ENCODE results near the gene IGFBP5. TPM values are rescaled to one million over a fixed set of nuclear protein-coding genes. Genes with fewer than 3 reads are reported as not detected.

IGFBP5 gene
- total and polyA plus RNA-seq, 9 of the 15 experiments (the other 6 are each of a cell fraction or from before 2014, with no cell fraction given), result 0.01 to 1.9 (median 0.03) TPM; not detected in 6

DNA sequence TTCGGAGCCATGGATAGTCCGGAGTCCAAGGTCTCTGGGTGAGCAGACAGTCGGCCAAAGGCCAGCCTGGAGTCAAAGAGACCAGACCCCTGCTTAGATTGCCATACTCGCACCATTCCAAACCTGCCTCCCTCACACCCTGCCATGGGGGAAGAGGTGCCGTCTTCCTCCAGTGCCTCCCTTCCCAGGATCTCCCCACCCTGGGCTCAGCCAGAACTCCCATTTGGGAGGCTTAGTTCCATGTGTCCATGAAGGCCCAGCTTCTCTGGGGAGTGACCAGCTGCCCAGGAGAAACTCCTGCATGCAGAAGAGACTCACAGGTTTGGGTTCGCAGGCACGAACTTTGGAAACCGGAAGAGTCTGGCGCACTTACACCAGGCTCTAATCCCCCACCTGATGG, 21.7 kb downstream of the IGFBP5 start (continued):
- TF ChIP-seq, protein P1, sequence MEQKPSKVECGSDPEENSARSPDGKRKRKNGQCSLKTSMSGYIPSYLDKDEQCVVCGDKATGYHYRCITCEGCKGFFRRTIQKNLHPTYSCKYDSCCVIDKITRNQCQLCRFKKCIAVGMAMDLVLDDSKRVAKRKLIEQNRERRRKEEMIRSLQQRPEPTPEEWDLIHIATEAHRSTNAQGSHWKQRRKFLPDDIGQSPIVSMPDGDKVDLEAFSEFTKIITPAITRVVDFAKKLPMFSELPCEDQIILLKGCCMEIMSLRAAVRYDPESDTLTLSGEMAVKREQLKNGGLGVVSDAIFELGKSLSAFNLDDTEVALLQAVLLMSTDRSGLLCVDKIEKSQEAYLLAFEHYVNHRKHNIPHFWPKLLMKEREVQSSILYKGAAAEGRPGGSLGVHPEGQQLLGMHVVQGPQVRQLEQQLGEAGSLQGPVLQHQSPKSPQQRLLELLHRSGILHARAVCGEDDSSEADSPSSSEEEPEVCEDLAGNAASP (IDR thresholded peaks at IDR 0.05), result no peak
- TF ChIP-seq, protein P2, sequence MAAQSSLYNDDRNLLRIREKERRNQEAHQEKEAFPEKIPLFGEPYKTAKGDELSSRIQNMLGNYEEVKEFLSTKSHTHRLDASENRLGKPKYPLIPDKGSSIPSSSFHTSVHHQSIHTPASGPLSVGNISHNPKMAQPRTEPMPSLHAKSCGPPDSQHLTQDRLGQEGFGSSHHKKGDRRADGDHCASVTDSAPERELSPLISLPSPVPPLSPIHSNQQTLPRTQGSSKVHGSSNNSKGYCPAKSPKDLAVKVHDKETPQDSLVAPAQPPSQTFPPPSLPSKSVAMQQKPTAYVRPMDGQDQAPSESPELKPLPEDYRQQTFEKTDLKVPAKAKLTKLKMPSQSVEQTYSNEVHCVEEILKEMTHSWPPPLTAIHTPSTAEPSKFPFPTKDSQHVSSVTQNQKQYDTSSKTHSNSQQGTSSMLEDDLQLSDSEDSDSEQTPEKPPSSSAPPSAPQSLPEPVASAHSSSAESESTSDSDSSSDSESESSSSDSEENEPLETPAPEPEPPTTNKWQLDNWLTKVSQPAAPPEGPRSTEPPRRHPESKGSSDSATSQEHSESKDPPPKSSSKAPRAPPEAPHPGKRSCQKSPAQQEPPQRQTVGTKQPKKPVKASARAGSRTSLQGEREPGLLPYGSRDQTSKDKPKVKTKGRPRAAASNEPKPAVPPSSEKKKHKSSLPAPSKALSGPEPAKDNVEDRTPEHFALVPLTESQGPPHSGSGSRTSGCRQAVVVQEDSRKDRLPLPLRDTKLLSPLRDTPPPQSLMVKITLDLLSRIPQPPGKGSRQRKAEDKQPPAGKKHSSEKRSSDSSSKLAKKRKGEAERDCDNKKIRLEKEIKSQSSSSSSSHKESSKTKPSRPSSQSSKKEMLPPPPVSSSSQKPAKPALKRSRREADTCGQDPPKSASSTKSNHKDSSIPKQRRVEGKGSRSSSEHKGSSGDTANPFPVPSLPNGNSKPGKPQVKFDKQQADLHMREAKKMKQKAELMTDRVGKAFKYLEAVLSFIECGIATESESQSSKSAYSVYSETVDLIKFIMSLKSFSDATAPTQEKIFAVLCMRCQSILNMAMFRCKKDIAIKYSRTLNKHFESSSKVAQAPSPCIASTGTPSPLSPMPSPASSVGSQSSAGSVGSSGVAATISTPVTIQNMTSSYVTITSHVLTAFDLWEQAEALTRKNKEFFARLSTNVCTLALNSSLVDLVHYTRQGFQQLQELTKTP (IDR thresholded peaks at IDR 0.05; ENCODE audit: low read depth in 1 of 2, partially characterized antibody in 2 of 2), result no peak
- TF ChIP-seq ZNF165 (CRISPR knock-in tag; IDR thresholded peaks at IDR 0.05; ENCODE audit: borderline replicate concordance), result no peak
- TF ChIP-seq NFATC3 (IDR thresholded peaks at IDR 0.05), result no peak
- TF ChIP-seq SMARCA4 (IDR thresholded peaks at IDR 0.05), result no peak
- no peak for TF ChIP-seq RCOR1 (IDR thresholded peaks at IDR 0.05; ENCODE audit: borderline replicate concordance in 1 of 2, low read depth in 2 of 2, low read length in 2 of 2)

Measured in K562 (cell line).